A673 (cell line): ENCODE data around the gene RNH1. TPM values are rescaled to one million over a fixed set of nuclear protein-coding genes. Genes with fewer than 3 reads are reported as not detected.

Source experiments
- BruUV-seq: library from RNA; stranded (reverse); fragments of 400-500 nt; replicated peaks from 2 replicates; lab custom pipeline; 2021; lab: Mats Ljungman, UMichigan
- CTCF ChIA-PET: fragments of 300-600 bp; sonication (Branson Sonifier 250); formaldehyde crosslinking; loops from one replicate; lab custom pipeline; 2022; ENCODE audit warnings: antibody characterized with exemption; lab: Charles Lee
- POLR2A ChIA-PET: fragments of 300-600 bp; sonication (Branson Sonifier 250); formaldehyde crosslinking; loops from one replicate; lab custom pipeline; 2022; ENCODE audit warnings: antibody characterized with exemption; ENCODE audit not compliant: low non-redundant PET; lab: Charles Lee
- DNase-seq: peaks from one replicate; pipeline ENCODE4 v3.0.0-alpha.2; 2015; ENCODE audit warnings: low spot score
- H3K27ac ChIP-seq: fragments of 200-600 bp; sonication (generic); 2 replicates; pipeline ENCODE4 v1.5.1; 2016; ENCODE audit warnings: mixed run types, low read depth, mild to moderate bottlenecking, mixed read lengths, antibody characterized with exemption, low read length; ENCODE audit not compliant: poor library complexity, severe bottlenecking
- H3K27me3 ChIP-seq: fragments of 200-600 bp; sonication (generic); replicated peaks from 2 replicates; pipeline ENCODE4 v1.6.1; 2017; ENCODE audit warnings: mixed run types, low read depth, mild to moderate bottlenecking, mixed read lengths, antibody characterized with exemption, low read length; ENCODE audit not compliant: insufficient read depth, poor library complexity
- H3K36me3 ChIP-seq: fragments of 200-600 bp; sonication (generic); 2 replicates; pipeline ENCODE4 v1.6.1; 2016; ENCODE audit warnings: mixed run types, mild to moderate bottlenecking, mixed read lengths, antibody characterized with exemption, low read length; ENCODE audit not compliant: insufficient read depth, poor library complexity, severe bottlenecking
- H3K4me1 ChIP-seq: fragments of 200-600 bp; sonication (generic); 2 replicates; pipeline ENCODE4 v1.6.1; 2017; ENCODE audit warnings: mixed run types, mild to moderate bottlenecking, mixed read lengths, antibody characterized with exemption, low read length; ENCODE audit not compliant: insufficient read depth, poor library complexity, severe bottlenecking
- H3K4me3 ChIP-seq: fragments of 200-600 bp; sonication (generic); 2 replicates; pipeline ENCODE4 v1.5.1; 2016; ENCODE audit warnings: low read depth, mixed run types, mild to moderate bottlenecking, mixed read lengths, low read length; ENCODE audit not compliant: poor library complexity, severe bottlenecking
- H3K9me3 ChIP-seq: fragments of 200-600 bp; sonication (generic); 2 replicates; pipeline ENCODE4 v1.6.1; 2016; ENCODE audit warnings: mixed run types, low read depth, mild to moderate bottlenecking, mixed read lengths, antibody characterized with exemption, low read length; ENCODE audit not compliant: poor library complexity, severe bottlenecking
- CTCF ChIP-seq: fragments of 300-800, 200-600 bp; sonication (generic); conservative IDR thresholded peaks from 2 replicates; pipeline ENCODE4 v1.5.1; 2017; ENCODE audit warnings: low read depth, mild to moderate bottlenecking, antibody characterized with exemption, low read length, moderate library complexity, mixed read lengths
- EZH2 ChIP-seq: fragments of 200-600 bp; sonication (generic); IDR thresholded peaks from 2 replicates; pipeline ENCODE4 v1.6.1; 2017; ENCODE audit warnings: borderline replicate concordance, low read depth, mild to moderate bottlenecking, mixed read lengths, antibody characterized with exemption, low read length; ENCODE audit not compliant: poor library complexity, severe bottlenecking
- intact Hi-C: fragments of 100-400 bp; cut with micrococcal nuclease; formaldehyde crosslinking; loops from one replicate; pipeline ENCODE4 v1.10.0; 2022; ENCODE audit not compliant: unreplicated experiment
- total RNA-seq: library from RNA; stranded (reverse); gene quantifications from 2 replicates; pipeline ENCODE4 v1.2.3, GENCODE V29; 2021

RNH1 gene
- total RNA-seq, 1 experiment from 2014 or later, result 95.4 TPM

GRCh38 chr11:512761-513595, 5.9 kb upstream of the RNH1 start:
- BruUV-seq, result no TSS peak
- H3K27me3 ChIP-seq, result no peaks in the 10 kb centered on the region
- H3K4me1 ChIP-seq, result no peaks in the 10 kb centered on the region
- no peak overlapping the region for H3K27ac ChIP-seq
- H3K4me3 ChIP-seq, result no peak overlapping the region
- ChIA-PET POLR2A (no interaction called here), CTCF (no interaction called here)
- TF ChIP-seq CTCF (no peak), EZH2 (no peak)
- intact Hi-C loops, result no loop called here
- no peak for DNase-seq
- H3K36me3 ChIP-seq, result no peaks in the 10 kb centered on the region
- no peaks in the 10 kb centered on the region for H3K9me3 ChIP-seq

GRCh38 chr11:508956-509355, 1.9 kb upstream of the RNH1 start:
- intact Hi-C loops, result no loop called here
- Histone ChIP-seq H3K36me3 (no peaks in the 10 kb centered on the region), H3K4me3 (no peak overlapping the region), H3K9me3 (no peaks in the 10 kb centered on the region), H3K4me1 (peaks cover 10% of the 10 kb centered on the region), H3K27ac (no peak overlapping the region), H3K27me3 (no peaks in the 10 kb centered on the region)
- CTCF ChIA-PET, result no interaction called here
- DNase-seq, result no peak
- POLR2A ChIA-PET, result interaction anchor here (0.5 kb wide), 1 partner anchor 50 kb away, joined by 3 read pairs; no protein-coding TSS in a partner anchor
- TF ChIP-seq EZH2, result no peak
- TF ChIP-seq CTCF, result no peak
- BruUV-seq, result TSS peak; percentile 53

- CTCF ChIA-PET, result no interaction called here
- no TSS peak for BruUV-seq
- Histone ChIP-seq H3K27me3 (no peaks in the 10 kb centered on the region), H3K4me1 (peaks cover 14% of the 10 kb centered on the region), H3K4me3 (peak overlapping the region; percentile 91), H3K9me3 (no peaks in the 10 kb centered on the region), H3K36me3 (no peaks in the 10 kb centered on the region), H3K27ac (peak overlapping the region; percentile 79)
- TF ChIP-seq EZH2, result no peak
- no peak for TF ChIP-seq CTCF
- intact Hi-C loops, result no loop called here
- DNase-seq, result no peak
- POLR2A ChIA-PET, result no interaction called here
Observed at GRCh38 chr11:507727-508515, 879 bp upstream of the RNH1 start.
